Skeletal muscle tissue (tissue), 4 donors: ENCODE data around the gene FOCAD. TPM values are rescaled to one million over a fixed set of nuclear protein-coding genes. Genes with fewer than 3 reads are reported as not detected.

Experiments
- H3K27ac ChIP-seq: one replicate; pipeline ENCODE4 v1.7.0; 2013; ENCODE audit warnings: mild to moderate bottlenecking, low read depth, low read length, inconsistent platforms
- H3K27me3 ChIP-seq, 3 donors: one replicate each; pipeline ENCODE4 v1.7.0; 2013; ENCODE audit warnings: low read length in 3 of 3; ENCODE audit not compliant: control insufficient read depth in 3 of 3, insufficient read depth in 3 of 3
- H3K36me3 ChIP-seq, 3 donors: one replicate each; pipeline ENCODE4 v1.7.0; 2013; ENCODE audit warnings: low read length in 3 of 3; ENCODE audit not compliant: control insufficient read depth in 3 of 3, insufficient read depth in 3 of 3
- H3K4me1 ChIP-seq, 3 donors: one replicate each; pipeline ENCODE4 v1.7.0; 2013; ENCODE audit warnings: low read length in 3 of 3, mild to moderate bottlenecking in 3 of 3; ENCODE audit not compliant: control insufficient read depth in 3 of 3, insufficient read depth in 3 of 3
- H3K4me3 ChIP-seq, 3 donors: one replicate each; pipeline ENCODE4 v1.7.0; 2013; ENCODE audit warnings: low read length in 3 of 3
- H3K9ac ChIP-seq, 3 donors: one replicate each; pipeline ENCODE4 v1.7.0; 2013; ENCODE audit warnings: low read length in 3 of 3, mild to moderate bottlenecking in 3 of 3, moderate library complexity in 2 of 3, low read depth in 1 of 3
- H3K9me3 ChIP-seq, 3 donors: one replicate each; pipeline ENCODE4 v1.7.0; 2013; ENCODE audit warnings: low read length in 3 of 3; ENCODE audit not compliant: control insufficient read depth in 3 of 3
- total RNA-seq: library from RNA; depleted of rRNA; stranded (reverse); fragments of >200 nt; gene quantifications from one replicate; pipeline ENCODE4 v1.2.3, GENCODE V29; 2014
- donor health status: Osteomylitis.

Gene FOCAD
- total RNA-seq, 1 donor from 2014 or later: 108 TPM

DNA sequence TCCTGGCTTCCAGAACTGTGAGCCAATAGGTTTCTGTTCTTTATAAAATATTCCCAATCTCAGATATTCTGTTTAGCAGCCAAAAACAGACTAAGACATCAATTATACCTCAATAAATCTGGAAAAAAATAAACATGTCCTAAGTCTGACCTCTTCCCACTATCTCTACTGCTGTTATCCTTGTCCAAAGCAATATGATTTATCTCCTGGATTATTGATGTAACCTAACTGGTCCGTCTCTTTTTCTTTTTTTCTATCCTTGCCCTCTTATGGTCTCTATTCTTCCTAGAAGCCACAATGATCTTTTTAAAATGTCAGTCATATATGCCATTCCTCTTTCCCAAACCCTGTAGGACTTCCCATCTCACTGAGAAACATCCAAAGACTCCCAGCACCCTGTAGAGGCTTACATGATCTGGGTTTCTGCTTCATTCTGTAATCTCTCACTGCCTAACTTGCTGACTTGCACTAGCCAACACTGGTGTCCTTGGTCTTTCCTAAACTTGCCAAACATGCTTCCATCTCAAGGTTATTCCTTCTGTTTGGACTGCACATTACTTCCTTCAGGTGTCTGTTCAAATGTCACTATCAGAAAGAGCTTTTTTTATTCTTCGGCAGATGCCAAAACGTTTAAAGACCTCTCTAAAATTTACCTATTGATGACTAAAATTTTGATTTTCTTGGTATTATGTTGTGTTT is 13.1 kb downstream of the FOCAD start:
- Histone ChIP-seq H3K9me3 (no peaks in the 10 kb centered on the region), H3K4me3 (no peak overlapping the region), H3K27ac (no peak overlapping the region), H3K27me3 (no peaks in the 10 kb centered on the region), H3K36me3 (no peaks in the 10 kb centered on the region), H3K9ac (no peak overlapping the region), H3K4me1 (peaks cover 10 to 15% (median 12%) of the 10 kb centered on the region in 3 donors)

DNA sequence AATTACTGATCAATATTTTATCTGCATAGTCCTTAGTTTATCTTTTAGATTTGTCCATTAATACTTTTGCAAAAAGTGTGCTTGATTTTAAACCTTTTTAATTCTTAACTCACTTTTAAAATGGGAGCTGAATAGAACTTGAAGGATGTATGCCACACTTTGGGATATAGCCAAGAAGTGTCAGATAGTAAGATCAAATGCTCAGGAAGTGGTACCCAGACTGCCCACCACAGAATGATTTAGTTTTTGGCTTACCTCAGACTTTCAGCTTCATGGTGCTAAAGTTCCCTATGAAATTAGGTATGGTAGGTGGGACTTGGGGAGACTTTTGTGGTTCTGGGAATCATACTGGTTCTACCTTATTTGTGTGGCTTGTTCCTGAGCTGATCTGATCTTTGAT is 14.7 kb downstream of the FOCAD start:
- no peak overlapping the region for H3K4me3 ChIP-seq
- H3K27me3 ChIP-seq: no peaks in the 10 kb centered on the region
- no peak overlapping the region for H3K9ac ChIP-seq
- H3K9me3 ChIP-seq: no peaks in the 10 kb centered on the region
- H3K27ac ChIP-seq: no peak overlapping the region
- H3K4me1 ChIP-seq: peaks cover 7 to 10% (median 9%) of the 10 kb centered on the region in 3 donors
- no peaks in the 10 kb centered on the region for H3K36me3 ChIP-seq

DNA sequence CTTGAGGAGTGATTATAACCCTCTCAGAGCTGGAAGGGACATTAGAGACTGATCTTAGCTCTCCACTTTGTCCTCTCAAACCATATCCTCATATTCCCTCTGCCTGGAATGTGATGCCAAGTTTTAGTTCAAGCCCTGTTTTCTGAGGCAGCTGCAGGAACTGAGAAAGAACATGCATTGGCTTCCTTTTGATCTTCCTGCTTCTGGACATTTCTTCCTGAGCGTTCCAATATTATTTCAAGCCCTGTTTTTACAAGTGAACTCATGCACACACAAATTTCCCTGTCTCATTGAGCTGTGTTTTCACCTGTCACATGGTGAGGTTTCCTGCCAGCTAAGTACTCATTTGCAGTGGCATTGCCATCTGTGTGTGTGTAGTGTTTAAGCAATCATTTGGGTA is 17.0 kb downstream of the FOCAD start:
- Histone ChIP-seq H3K36me3 (no peaks in the 10 kb centered on the region), H3K4me1 (peaks cover 7 to 10% (median 9%) of the 10 kb centered on the region in 3 donors), H3K4me3 (no peak overlapping the region), H3K9ac (peak overlapping the region in 1 of 3 donors; percentile 26), H3K27me3 (no peaks in the 10 kb centered on the region), H3K27ac (no peak overlapping the region), H3K9me3 (no peaks in the 10 kb centered on the region)

DNA sequence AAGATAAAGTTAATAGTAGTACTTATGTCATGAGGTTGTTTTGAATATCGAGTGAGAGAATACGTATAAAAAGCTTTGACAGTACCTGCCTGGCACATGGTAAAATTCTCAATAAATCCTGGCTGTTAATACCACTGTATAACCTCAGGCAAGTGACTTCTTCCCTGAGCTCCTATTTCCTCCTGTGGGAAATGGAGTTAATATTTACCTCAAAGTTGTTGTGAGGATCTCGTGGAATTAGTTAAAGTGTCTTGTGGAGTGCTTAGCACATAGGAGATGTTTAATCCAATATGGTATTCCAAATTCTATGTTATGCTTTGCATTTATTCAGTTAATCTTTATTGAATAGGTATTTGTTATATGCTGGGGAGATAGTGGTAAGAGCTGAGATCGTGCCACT is 18.5 kb downstream of the FOCAD start:
- Histone ChIP-seq H3K9me3 (no peaks in the 10 kb centered on the region), H3K9ac (no peak overlapping the region), H3K36me3 (no peaks in the 10 kb centered on the region), H3K27me3 (no peaks in the 10 kb centered on the region), H3K4me3 (no peak overlapping the region), H3K27ac (no peak overlapping the region), H3K4me1 (peaks cover 7 to 10% (median 9%) of the 10 kb centered on the region in 3 donors)

DNA sequence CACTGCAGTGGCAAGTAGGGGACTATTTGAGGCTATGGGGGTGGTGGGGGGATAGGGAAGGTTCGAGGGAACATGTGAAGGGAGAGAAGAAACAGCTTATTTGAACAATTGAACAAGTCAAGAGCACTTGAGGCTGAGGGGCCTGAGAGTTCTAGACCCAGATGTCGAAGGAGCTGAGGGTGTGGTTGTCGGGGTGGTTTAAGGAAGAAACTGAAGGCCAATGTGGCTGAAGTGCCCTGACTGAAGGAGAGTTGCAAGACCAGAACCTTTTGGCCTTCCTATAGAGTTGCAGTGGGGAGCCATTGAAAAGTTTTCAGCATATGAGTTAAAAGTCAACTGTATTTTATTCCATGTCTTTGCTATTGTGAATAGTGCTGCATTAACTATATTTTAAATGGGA is 19.1 kb downstream of the FOCAD start:
- H3K9me3 ChIP-seq: no peaks in the 10 kb centered on the region
- no peaks in the 10 kb centered on the region for H3K27me3 ChIP-seq
- H3K27ac ChIP-seq: no peak overlapping the region
- no peak overlapping the region for H3K9ac ChIP-seq
- H3K4me3 ChIP-seq: no peak overlapping the region
- peaks cover 7 to 10% (median 9%) of the 10 kb centered on the region in 3 donors for H3K4me1 ChIP-seq
- H3K36me3 ChIP-seq: no peaks in the 10 kb centered on the region

DNA sequence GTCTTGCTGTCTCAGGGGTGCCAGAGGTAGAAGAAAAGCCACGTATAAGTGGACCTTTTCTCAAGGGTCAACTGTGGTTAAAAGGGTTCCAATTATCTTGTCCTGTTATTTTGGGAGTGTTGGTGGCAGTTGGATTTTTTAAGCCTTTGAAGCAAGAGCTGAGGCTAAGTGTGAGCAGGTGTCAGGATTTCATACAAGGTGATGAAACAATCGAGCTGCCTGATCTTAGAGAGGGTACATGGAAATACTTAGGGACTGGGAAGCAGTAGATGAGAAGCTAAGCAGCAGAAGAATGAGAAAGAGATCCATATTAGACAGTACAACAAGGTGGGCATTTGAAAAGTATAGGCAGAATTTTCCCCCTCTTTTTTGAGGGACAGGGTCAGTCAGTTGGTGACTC is 23.6 kb downstream of the FOCAD start:
- Histone ChIP-seq H3K4me3 (no peak overlapping the region), H3K9me3 (no peaks in the 10 kb centered on the region), H3K27me3 (no peaks in the 10 kb centered on the region), H3K9ac (no peak overlapping the region), H3K27ac (no peak overlapping the region), H3K36me3 (no peaks in the 10 kb centered on the region), H3K4me1 (no peaks in the 10 kb centered on the region)

DNA sequence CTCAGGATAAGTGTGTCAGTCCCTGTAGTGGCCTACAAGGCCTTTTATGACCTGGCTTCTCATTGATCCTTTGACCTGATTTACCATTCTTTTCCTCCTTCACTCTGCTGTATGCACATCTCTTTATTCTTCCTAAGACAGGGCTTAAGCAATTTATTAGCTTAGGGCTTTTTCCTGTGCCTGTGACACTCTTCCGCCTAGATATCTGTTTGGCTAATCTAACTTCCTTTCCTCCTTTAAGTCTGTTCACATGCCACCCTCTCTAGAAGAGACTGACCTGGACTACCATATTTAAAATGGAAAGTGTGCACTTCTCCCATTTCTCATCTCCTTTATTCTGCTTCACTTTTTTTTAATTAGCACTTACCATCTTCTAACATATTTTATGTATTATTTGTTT is 29.1 kb downstream of the FOCAD start:
- H3K9ac ChIP-seq: no peak overlapping the region
- H3K4me3 ChIP-seq: no peak overlapping the region
- no peaks in the 10 kb centered on the region for H3K27me3 ChIP-seq
- H3K27ac ChIP-seq: no peak overlapping the region
- H3K4me1 ChIP-seq: no peaks in the 10 kb centered on the region
- H3K9me3 ChIP-seq: no peaks in the 10 kb centered on the region
- H3K36me3 ChIP-seq: peaks cover 0 to 3% (median 0%) of the 10 kb centered on the region in 3 donors

DNA sequence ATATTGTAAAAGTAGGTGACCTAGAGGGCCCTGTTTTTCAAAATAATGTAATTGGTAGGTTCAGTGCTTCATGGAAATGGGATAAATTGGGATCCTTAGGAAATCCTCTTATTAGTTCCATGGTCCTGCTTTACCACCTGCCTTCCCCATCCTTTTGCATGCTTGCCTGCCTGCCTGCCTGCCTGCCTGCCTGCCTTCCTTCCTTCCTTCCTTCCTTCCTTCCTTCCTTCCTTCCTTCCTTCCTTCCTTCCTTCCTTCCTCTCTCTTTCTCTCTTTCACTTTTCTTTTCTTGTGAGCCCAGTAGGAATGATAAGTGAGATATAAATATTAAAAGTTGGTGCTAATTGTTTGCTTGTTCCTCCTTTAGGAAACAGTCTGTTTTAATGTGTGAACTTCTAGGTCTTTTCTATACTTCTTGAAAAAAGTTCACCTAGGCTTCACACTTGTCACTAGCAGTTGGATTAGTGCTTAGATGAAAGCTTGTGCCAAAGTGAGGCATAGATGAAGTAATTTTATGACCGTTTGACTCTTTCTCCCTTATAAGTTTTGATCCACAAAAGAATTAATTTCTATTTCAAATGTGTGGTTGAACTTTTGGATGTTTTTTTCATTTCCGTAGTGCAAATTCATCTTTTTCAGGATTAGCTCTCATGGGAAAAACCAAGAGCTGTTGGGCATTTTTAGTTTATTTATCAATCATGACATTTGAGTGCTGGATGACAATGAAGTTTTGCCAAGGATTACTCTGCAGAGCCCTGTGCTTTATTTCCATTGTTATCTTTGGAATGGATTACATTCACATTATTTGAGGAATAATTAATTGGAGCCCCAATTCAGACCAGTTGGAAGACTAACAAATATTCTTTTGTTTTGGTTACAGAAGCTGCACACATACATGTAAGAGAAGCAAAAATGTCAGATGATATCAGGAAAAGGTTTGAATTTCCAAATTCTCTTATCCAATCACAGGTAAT is 30.7 kb downstream of the FOCAD start:
- no peak overlapping the region for H3K9ac ChIP-seq
- no peaks in the 10 kb centered on the region for H3K27me3 ChIP-seq
- H3K36me3 ChIP-seq: peaks cover 0 to 3% (median 1%) of the 10 kb centered on the region in 3 donors
- no peak overlapping the region for H3K4me3 ChIP-seq
- no peaks in the 10 kb centered on the region for H3K9me3 ChIP-seq
- H3K4me1 ChIP-seq: no peaks in the 10 kb centered on the region
- H3K27ac ChIP-seq: no peak overlapping the region

DNA sequence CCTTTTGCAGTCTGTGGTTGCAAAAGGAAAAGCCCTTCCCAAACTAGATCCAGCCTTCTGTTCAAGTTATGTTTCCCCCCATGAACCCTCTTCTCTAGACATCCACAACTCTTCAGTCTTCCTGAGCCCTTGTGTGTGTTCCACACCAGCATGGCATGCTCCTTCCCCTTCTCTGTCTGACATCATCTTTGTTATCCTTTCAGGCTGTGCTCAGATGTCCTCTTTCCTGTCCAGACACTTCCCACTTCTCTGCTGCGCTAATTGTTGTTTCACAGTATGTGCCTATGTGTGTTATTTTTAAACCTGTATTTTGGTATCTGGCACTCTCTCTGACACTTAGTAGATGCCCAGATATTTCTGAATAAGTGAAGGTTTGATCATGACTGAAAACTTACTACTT is 38.2 kb downstream of the FOCAD start:
- peaks cover 4 to 11% (median 8%) of the 10 kb centered on the region in 3 donors for H3K36me3 ChIP-seq
- no peaks in the 10 kb centered on the region for H3K9me3 ChIP-seq
- no peaks in the 10 kb centered on the region for H3K27me3 ChIP-seq
- no peak overlapping the region for H3K9ac ChIP-seq
- no peak overlapping the region for H3K4me3 ChIP-seq
- peaks cover 0 to 4% (median 2%) of the 10 kb centered on the region in 3 donors for H3K4me1 ChIP-seq
- no peak overlapping the region for H3K27ac ChIP-seq

DNA sequence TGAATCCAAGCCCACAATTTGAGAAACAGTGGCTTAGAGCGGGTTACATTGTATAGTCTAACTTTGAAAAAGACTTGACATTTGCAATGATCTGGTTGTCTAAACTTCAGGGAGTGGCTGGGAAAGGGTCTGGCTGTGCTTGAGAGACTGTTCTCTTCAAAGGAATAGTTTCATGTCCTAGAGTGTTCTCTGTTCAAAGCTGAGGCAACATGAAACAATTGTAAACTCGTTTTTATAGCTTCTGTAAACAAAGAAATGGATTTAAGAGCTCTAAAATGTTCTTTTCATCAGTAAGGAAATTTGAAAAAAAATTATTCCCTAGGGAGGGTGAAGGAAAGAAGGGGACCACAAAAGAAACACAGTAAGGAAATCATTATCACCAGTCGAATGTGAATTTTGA is 41.6 kb downstream of the FOCAD start:
- no peak overlapping the region for H3K27ac ChIP-seq
- H3K36me3 ChIP-seq: peaks cover 0 to 5% (median 4%) of the 10 kb centered on the region in 3 donors
- no peak overlapping the region for H3K4me3 ChIP-seq
- no peak overlapping the region for H3K9ac ChIP-seq
- no peaks in the 10 kb centered on the region for H3K9me3 ChIP-seq
- H3K27me3 ChIP-seq: no peaks in the 10 kb centered on the region
- H3K4me1 ChIP-seq: peaks cover 3 to 4% (median 4%) of the 10 kb centered on the region in 3 donors
